HepG2 (cell line): ENCODE results near the gene SP140L. TPM values are rescaled to one million over a fixed set of nuclear protein-coding genes. Genes with fewer than 3 reads are reported as not detected.

ENCODE experiments used
- ADNP ChIP-seq: sonication (generic); formaldehyde crosslinking; IDR thresholded peaks from 2 replicates; pipeline ENCODE4 v1.4.0; 2020; ENCODE audit warnings: missing genetic modification reagents
- ATF1 ChIP-seq: IDR thresholded peaks from 2 replicates; pipeline ENCODE4 v1.6.1; 2016; ENCODE audit warnings: mild to moderate bottlenecking, control low read depth
- ATF4 ChIP-seq, 2 experiments: fragments of 450-650 bp in 1 of 2; sonication (generic) in 1 of 2; formaldehyde crosslinking; IDR thresholded peaks; 2 replicates each; pipeline versions ENCODE4 v1.5.0 to v1.8.0; 2020 to 2022; ENCODE audit warnings: mild to moderate bottlenecking in 1 of 2, missing genetic modification reagents in 1 of 2
- DBP ChIP-seq: sonication (generic); formaldehyde crosslinking; IDR thresholded peaks from 2 replicates; pipeline ENCODE4 v1.4.0; 2020; ENCODE audit warnings: missing genetic modification reagents; ENCODE audit errors: not compliant biosample characterization
- GABPB1 ChIP-seq: IDR thresholded peaks from 2 replicates; pipeline ENCODE4 v1.6.1; 2016; ENCODE audit warnings: mild to moderate bottlenecking, missing genetic modification reagents, moderate library complexity, missing compliant biosample characterization
- GLMP ChIP-seq: sonication (generic); formaldehyde crosslinking; IDR thresholded peaks from 2 replicates; pipeline ENCODE4 v1.9.0; 2021; ENCODE audit warnings: missing genetic modification reagents, mild to moderate bottlenecking, borderline replicate concordance
- GMEB2 ChIP-seq: IDR thresholded peaks from 2 replicates; pipeline ENCODE4 v1.6.1; 2016; ENCODE audit warnings: missing biosample characterization, missing genetic modification reagents, low read depth
- HMG20B ChIP-seq: conservative IDR thresholded peaks from 2 replicates; pipeline ENCODE4 v1.6.1; 2016; ENCODE audit warnings: missing genetic modification reagents, missing compliant biosample characterization
- HMGA1 ChIP-seq: sonication (generic); formaldehyde crosslinking; conservative IDR thresholded peaks from 2 replicates; pipeline ENCODE4 v1.4.0; 2020; ENCODE audit warnings: missing genetic modification reagents
- HNF4A ChIP-seq: sonication (generic); formaldehyde crosslinking; IDR thresholded peaks from 2 replicates; pipeline ENCODE4 v1.4.0; 2020; ENCODE audit warnings: missing genetic modification reagents
- KAT7 ChIP-seq: IDR thresholded peaks from 2 replicates; pipeline ENCODE4 v1.6.1; 2018; ENCODE audit warnings: borderline replicate concordance, missing compliant biosample characterization
- KDM3A ChIP-seq: IDR thresholded peaks from 2 replicates; pipeline ENCODE4 v1.6.1; 2018; ENCODE audit warnings: low read depth, missing compliant biosample characterization
- KDM4B ChIP-seq: sonication (generic); formaldehyde crosslinking; IDR thresholded peaks from 2 replicates; pipeline ENCODE4 v1.4.0; 2020; ENCODE audit warnings: missing genetic modification reagents
- NR2F6 ChIP-seq, 2 experiments: IDR thresholded peaks; 2 replicates each; pipeline ENCODE4 v1.6.1; 2016; ENCODE audit warnings: antibody characterized with exemption in 1 of 2, mild to moderate bottlenecking in 1 of 2
- PAWR ChIP-seq: sonication (generic); formaldehyde crosslinking; IDR thresholded peaks from 2 replicates; pipeline ENCODE4 v1.4.0; 2020; ENCODE audit warnings: missing genetic modification reagents, mild to moderate bottlenecking, borderline replicate concordance
- SIX1 ChIP-seq: sonication (generic); formaldehyde crosslinking; IDR thresholded peaks from 2 replicates; pipeline ENCODE4 v1.4.0; 2020; ENCODE audit warnings: missing genetic modification reagents, borderline replicate concordance
- SRSF1 ChIP-seq: fragments of 200-400 bp; formaldehyde crosslinking; optimal IDR thresholded peaks from 2 replicates; pipeline ENCODE3; 2017; ENCODE audit warnings: mild to moderate bottlenecking, low read depth, low read length, moderate library complexity
- TERF1 ChIP-seq: sonication (generic); formaldehyde crosslinking; IDR thresholded peaks from 2 replicates; pipeline ENCODE4 v1.8.0; 2022; ENCODE audit warnings: mild to moderate bottlenecking, missing genetic modification reagents, moderate library complexity
- ZBTB2 ChIP-seq: sonication (generic); formaldehyde crosslinking; IDR thresholded peaks from 2 replicates; pipeline ENCODE4 v1.8.0; 2022; ENCODE audit warnings: low read depth, missing genetic modification reagents
- ZBTB21 ChIP-seq: sonication (generic); formaldehyde crosslinking; IDR thresholded peaks from 2 replicates; pipeline ENCODE4 v1.4.0; 2020; ENCODE audit warnings: missing genetic modification reagents
- ZMYM2 ChIP-seq: sonication (generic); formaldehyde crosslinking; IDR thresholded peaks from 2 replicates; pipeline ENCODE4 v1.8.0; 2022; ENCODE audit warnings: mild to moderate bottlenecking, missing genetic modification reagents
- ZNF562 ChIP-seq: sonication (generic); formaldehyde crosslinking; IDR thresholded peaks from 2 replicates; pipeline ENCODE4 v1.8.0; 2022; ENCODE audit warnings: missing genetic modification reagents, borderline replicate concordance
- ZSCAN25 ChIP-seq: sonication (generic); formaldehyde crosslinking; IDR thresholded peaks from 2 replicates; pipeline ENCODE4 v1.8.0; 2022; ENCODE audit warnings: mild to moderate bottlenecking, missing genetic modification reagents
- polyA plus RNA-seq, 8 experiments: library from polyadenylated mRNA; depleted of rRNA in 3 of 8; stranded (reverse) in 7 of 8; unstranded in 1 of 8; fragments of >200 nt; fragmentation: Illumina TruSeq in 4 of 8; extraction: Trizol in 4 of 8; gene quantifications; 2 replicates each; pipeline versions ENCODE4 v1.2.1 to v1.2.3, GENCODE V29; 2011 to 2016; ENCODE audit warnings: low read depth in 4 of 8, missing spikeins in 1 of 8, mixed read lengths in 1 of 8; ENCODE audit not compliant: insufficient read depth in 1 of 8
- total RNA-seq, 5 experiments: library from RNA; depleted of rRNA; stranded (reverse); fragments of >200 nt; fragmentation: Illumina TruSeq; extraction: Trizol; gene quantifications; 2 replicates each; pipeline ENCODE4 v1.2.3, GENCODE V29; 2016; ENCODE audit warnings: low read depth in 1 of 5

The SP140L gene
- total and polyA plus RNA-seq, 2 of the 13 experiments (the other 11 are each of a cell fraction or from before 2014, with no cell fraction given) = 10.9 to 17.5 TPM

- no peak for TF ChIP-seq NR2F6 (IDR thresholded peaks at IDR 0.05)
- no peak; the same call in 1 of the 2 replicates for TF ChIP-seq NR2F6 (CRISPR knock-in tag; IDR thresholded peaks at IDR 0.05)
- TF ChIP-seq ATF4 (CRISPR knock-in tag; IDR thresholded peaks at IDR 0.05) = no peak
- TF ChIP-seq KAT7 (CRISPR knock-in tag) = peak; percentile 83; the same call in 1 of the 2 replicates
- TF ChIP-seq DBP = no peak
- peak; percentile 80 for TF ChIP-seq GABPB1 (CRISPR knock-in tag)
- no peak for TF ChIP-seq ZNF562 (CRISPR knock-in tag)
- TF ChIP-seq HMG20B (CRISPR knock-in tag) = 0 out of 2 replicates have a peak, but pooled peaks have one; percentile 14
- TF ChIP-seq ZBTB2 (CRISPR knock-in tag) = no peak
- TF ChIP-seq HMGA1 = no peak
- TF ChIP-seq PAWR (CRISPR knock-in tag) = 0 out of 2 replicates have a peak, but pooled peaks have one; percentile 2
- TF ChIP-seq HNF4A (CRISPR knock-in tag) = 0 out of 2 replicates have a peak, but pooled peaks have one; percentile 5
- TF ChIP-seq KDM4B (CRISPR knock-in tag) = 0 out of 2 replicates have a peak, but pooled peaks have one; percentile 70
- no peak for TF ChIP-seq GLMP (CRISPR knock-in tag)
- no peak for TF ChIP-seq SRSF1
- no peak for TF ChIP-seq GMEB2 (CRISPR knock-in tag)
- no peak for TF ChIP-seq ZSCAN25 (CRISPR knock-in tag)
- no peak for TF ChIP-seq ZMYM2 (CRISPR knock-in tag)
- no peak for TF ChIP-seq ADNP (CRISPR knock-in tag)
- no peak for TF ChIP-seq SIX1
- no peak for TF ChIP-seq ATF1 (CRISPR knock-in tag)
- no peak for TF ChIP-seq KDM3A (CRISPR knock-in tag)
- no peak for TF ChIP-seq ZBTB21 (CRISPR knock-in tag)
- no peak for TF ChIP-seq TERF1 (CRISPR knock-in tag)
Measured at GRCh38 chr2:230323385-230324106, 3.4 kb upstream of the SP140L start (continued).
